ENCODE data around the gene ADTRP.

The ADTRP gene

GRCh38 chr6:11810854-11811643, 32.4 kb upstream of the ADTRP start:
- DNase-seq (ENCODE audit: low read depth): no peak
- TF ChIP-seq CTCF (IDR thresholded peaks at IDR 0.05; ENCODE audit: control insufficient read depth, extremely low read depth, insufficient read depth): no peak

GRCh38 chr6:11810039-11810541, 31.5 kb upstream of the ADTRP start:
- no peak overlapping the region for H3K4me3 ChIP-seq (ENCODE audit: low read depth, low read length)
- no peak for TF ChIP-seq CTCF (IDR thresholded peaks at IDR 0.05; ENCODE audit: control insufficient read depth, extremely low read depth, insufficient read depth)
- peak; percentile 37 for DNase-seq (ENCODE audit: low read depth)

More at GRCh38 chr6:11810854-11811643, 32.4 kb upstream of the ADTRP start:
- H3K4me3 ChIP-seq (ENCODE audit: low read depth, low read length): no peak overlapping the region

- no peak overlapping the region for H3K4me3 ChIP-seq (ENCODE audit: low read depth, low read length)
- TF ChIP-seq CTCF (IDR thresholded peaks at IDR 0.05; ENCODE audit: control insufficient read depth, extremely low read depth, insufficient read depth): no peak
- no peak for DNase-seq (ENCODE audit: low read depth)
These were observed 29.5 kb upstream of the ADTRP start for GRCh38 chr6:11808054-11808453.

- TF ChIP-seq CTCF (IDR thresholded peaks at IDR 0.05; ENCODE audit: control insufficient read depth, extremely low read depth, insufficient read depth): no peak
- H3K4me3 ChIP-seq (ENCODE audit: low read depth, low read length): no peak overlapping the region
- no peak for DNase-seq (ENCODE audit: low read depth)
These were observed 28.1 kb upstream of the ADTRP start for GRCh38 chr6:11806561-11807317.

GRCh38 chr6:11805259-11806053, 26.9 kb upstream of the ADTRP start:
- no peak for TF ChIP-seq CTCF (IDR thresholded peaks at IDR 0.05; ENCODE audit: control insufficient read depth, extremely low read depth, insufficient read depth)
- no peak overlapping the region for H3K4me3 ChIP-seq (ENCODE audit: low read depth, low read length)

GRCh38 chr6:11804701-11805100, 26.1 kb upstream of the ADTRP start:
- no peak overlapping the region for H3K4me3 ChIP-seq (ENCODE audit: low read depth, low read length)
- no peak for DNase-seq (ENCODE audit: low read depth)
- TF ChIP-seq CTCF (IDR thresholded peaks at IDR 0.05; ENCODE audit: control insufficient read depth, extremely low read depth, insufficient read depth): no peak

More at GRCh38 chr6:11805259-11806053, 26.9 kb upstream of the ADTRP start:
- no peak for DNase-seq (ENCODE audit: low read depth)
